GM19468 (cell line): ENCODE data around the gene GNG7.
A peak's percentile ranks its signal among the peaks of the same experiment; 100 is the strongest.
"Not testable (repeated sequence)": the region's sequence is repeated elsewhere in the genome, so short reads cannot be mapped to it uniquely, and the experiment has no call there.

ENCODE experiments used
- ATAC-seq: cut with Tn5 transposase; IDR thresholded peaks from one replicate; pipeline ENCODE4 v1.9.1; 2021; ENCODE audit warnings: mild to moderate bottlenecking, moderate library complexity, moderate number of reproducible peaks; ENCODE audit not compliant: unreplicated experiment; ENCODE audit errors: extremely low read depth

The GNG7 gene

DNA sequence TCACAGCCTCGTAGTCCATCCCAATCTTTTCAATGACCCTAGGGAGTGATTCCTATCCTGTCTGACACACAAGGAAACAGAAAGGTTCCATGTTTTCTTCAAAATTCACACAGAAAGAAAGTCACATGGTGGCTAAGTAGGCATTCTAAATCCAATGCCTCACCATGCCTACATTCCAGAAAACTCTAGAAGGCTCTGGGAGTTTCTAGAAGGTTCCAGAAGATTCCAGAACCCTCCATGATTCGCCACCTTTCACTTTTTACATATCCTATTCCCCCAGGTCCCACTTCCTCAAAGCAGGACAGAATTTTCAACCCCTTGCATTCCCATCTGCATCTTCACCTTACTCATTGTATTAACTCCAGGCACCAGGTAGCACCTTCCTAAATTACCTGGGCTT lies 23.1 kb downstream of the GNG7 start:
- ATAC-seq, result no peak

GRCh38 chr19:2678948-2679347 lies 23.5 kb downstream of the GNG7 start:
- not testable (repeated sequence) for ATAC-seq

DNA sequence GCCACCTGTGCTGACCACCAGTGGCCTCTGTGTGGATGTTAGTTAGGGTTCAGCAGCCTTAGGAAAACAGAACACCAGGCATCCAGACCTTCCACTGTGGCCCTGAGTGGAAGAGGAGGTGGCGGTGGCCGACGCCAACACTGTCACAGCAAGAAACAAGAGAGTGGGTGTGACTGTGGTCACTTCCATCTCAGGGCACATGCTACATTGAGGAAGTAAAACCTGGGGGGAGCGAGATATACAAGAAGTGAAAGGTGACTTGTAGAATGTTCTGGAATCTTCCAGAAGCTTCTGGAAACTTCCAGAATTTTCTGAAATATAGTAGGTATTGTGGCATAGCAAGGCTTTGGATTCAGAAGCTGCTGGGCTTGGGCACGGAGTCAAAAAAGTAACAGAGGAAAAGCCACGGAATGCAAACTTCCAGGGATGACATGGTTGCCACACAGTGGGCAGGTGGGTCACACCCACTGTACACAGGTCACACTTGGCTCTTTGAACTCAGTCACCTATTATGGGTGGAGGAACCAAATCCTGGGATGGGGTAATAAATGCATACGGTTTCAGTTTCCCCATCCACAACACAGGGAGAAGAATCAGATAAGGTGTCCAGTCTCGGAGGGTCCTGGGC lies 24.3 kb downstream of the GNG7 start:
- ATAC-seq, result no peak

GRCh38 chr19:2676823-2677222 lies 25.7 kb downstream of the GNG7 start:
- ATAC-seq, result no peak

GRCh38 chr19:2675892-2676291 lies 26.6 kb downstream of the GNG7 start:
- ATAC-seq, result no peak

DNA sequence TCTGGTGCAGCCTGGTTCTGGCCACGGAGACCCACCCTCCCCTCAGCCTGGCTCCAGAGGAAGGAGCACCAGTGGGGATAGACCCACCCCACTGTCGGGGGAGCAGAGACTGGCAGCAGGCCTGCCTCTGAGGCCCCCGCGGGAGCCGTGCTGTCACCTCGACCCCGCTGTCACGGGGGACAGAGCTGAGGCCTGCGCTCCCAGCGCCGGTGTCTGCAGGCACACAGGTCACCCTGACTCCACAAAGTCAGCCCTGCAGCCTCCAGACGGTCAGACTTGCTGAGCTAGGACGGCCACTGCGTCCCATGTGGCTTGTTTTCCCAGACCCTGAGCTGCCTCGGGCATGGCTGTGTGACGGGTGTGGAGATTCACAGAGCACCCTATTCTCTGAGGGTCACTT lies 32.3 kb downstream of the GNG7 start:
- no peak for ATAC-seq

GRCh38 chr19:2668175-2668763 lies 34.2 kb downstream of the GNG7 start:
- ATAC-seq, result no peak

DNA sequence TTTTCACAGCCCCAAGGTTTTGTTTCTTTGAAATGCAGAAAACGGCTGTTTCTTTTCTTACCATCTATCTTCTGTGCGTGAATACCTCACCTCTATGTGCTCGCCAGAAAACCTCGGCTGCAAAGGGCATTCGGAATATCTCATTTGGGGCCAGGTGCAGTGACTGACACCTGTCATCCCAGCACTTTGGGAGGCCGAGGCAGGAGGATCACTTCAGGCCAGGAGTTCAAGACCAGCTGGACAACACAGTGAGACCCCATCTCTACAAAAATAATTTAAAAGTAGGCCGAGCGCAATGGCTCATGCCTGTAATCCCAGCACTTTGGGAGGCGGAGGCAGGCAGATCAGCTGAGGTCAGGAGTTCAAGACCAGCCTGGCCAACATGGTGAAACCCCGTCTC lies 35.1 kb downstream of the GNG7 start:
- not testable (repeated sequence) for ATAC-seq

DNA sequence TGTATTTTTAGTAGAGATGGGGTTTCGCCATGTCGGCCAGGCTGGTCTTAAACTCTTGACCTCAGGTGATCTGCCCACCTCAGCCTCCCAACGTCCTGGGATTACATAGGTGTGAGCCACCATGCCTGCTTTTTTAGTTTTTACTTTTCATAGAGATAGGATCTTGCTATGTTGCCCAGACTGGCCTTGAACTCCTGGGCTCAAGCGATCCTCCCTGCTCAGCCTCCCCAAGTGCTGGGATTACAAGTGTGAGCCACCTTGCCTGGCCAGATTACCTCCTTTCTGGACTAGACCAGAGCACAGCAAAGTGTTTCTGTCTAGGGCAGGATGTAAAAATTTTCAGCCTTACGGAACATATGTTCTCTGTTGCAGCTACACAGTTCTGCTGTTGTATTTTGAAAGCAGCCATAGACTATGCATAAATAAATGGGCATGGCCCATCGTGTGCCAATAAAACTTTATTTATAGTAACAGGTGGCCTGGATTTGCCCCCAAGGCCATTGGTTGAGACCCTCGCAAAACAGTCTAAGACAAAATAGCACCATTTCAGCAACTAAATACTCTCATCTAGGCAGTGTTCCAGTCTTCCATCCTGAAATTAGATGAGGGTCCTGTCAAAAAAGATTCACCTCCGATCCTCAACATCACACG lies 36.0 kb downstream of the GNG7 start:
- ATAC-seq, result no peak

- ATAC-seq, result no peak
Observed at GRCh38 chr19:2665103-2665502, 37.4 kb downstream of the GNG7 start.

- peak; percentile 58 for ATAC-seq
Observed at GRCh38 chr19:2663920-2664571, 38.4 kb downstream of the GNG7 start.

DNA sequence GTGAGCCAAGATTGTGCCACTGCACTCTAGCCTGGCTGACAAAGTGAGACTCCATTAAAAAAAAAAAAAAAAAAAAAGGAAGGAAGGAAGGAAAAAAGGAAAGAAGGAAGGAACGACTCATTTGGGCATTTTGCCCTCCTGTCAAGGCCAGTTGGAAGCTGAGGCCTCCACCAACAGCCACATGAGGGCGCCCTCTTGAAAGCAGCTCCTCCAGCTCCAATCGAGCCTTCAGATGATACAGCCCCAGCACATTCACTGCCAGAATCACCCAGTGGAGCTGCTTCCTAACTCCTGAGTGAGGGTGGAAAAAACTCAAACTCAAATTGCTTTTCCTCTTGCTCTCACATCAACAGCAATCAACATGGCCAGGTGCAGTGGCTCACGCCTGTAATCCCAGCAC lies 40.9 kb downstream of the GNG7 start:
- no peak for ATAC-seq

DNA sequence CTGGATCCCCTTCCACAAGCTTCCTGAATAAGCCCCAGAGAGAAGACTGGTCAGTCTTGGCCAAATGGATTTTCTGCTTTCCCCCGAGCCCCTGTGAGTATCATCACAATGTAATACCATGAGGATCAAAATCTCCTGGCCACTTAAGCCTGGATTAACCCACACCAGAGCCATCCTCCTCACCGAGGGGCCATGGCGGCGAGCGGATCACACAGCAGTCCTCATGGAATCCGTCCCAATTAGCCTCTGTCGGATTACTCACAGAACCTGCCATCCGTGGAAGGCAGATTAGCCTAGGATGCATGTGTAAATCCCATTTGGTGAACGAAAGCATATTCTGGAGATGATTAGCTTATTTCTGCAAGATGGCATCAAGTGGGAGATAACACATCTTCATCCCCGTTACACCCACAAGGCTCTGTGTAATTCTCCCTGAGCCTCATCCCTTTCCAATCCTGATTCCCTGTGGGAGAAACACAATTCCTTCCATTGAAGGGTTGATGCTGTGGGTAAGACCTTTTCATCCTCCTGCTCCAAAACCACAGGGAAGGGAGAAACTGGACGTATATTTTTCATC lies 42.5 kb downstream of the GNG7 start:
- ATAC-seq, result no peak

GRCh38 chr19:2656533-2656932 lies 46.0 kb downstream of the GNG7 start:
- no peak for ATAC-seq

- no peak for ATAC-seq
Observed at GRCh38 chr19:2653710-2654707, 48.5 kb downstream of the GNG7 start.

- ATAC-seq, result no peak
Observed at GRCh38 chr19:2653218-2653617, 49.3 kb downstream of the GNG7 start.

GRCh38 chr19:2652504-2653099 lies 49.9 kb downstream of the GNG7 start:
- ATAC-seq, result no peak

DNA sequence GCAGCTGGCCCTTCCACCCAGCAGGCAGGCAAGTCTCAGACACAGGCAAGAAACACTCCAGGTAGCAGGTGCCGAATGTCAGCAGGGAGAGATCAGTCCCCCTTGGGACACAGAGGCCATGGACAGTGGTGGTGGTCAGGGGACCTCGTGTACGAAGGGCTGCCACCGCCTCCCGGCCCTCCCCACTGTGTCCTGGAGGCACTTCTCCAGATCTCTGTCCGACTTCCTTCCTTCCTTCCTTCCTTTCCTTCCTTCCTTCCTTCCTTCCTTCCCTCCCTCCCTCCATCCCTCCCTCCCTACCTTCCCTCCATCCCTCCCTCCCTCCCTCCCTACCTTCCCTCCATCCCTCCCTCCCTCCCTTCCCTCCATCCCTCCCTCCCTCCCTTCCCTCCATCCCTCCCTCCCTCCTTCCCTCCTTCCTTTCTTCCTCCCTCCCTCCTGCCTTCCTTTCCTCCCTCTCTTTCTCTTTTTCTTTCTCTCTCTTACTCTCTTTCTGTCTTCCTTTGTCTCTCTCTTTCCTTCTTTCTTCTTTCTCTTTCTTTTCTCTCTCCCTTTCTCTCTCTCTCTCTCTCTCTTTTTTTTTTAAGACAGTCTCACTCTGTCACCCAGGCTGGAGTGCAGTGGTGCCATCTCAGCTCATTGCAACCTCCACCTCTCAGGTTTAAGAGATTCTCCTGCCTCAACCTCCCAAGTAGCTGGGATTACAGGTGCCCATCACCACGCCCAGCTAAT lies 51.3 kb downstream of the GNG7 start:
- not testable (repeated sequence) for ATAC-seq

DNA sequence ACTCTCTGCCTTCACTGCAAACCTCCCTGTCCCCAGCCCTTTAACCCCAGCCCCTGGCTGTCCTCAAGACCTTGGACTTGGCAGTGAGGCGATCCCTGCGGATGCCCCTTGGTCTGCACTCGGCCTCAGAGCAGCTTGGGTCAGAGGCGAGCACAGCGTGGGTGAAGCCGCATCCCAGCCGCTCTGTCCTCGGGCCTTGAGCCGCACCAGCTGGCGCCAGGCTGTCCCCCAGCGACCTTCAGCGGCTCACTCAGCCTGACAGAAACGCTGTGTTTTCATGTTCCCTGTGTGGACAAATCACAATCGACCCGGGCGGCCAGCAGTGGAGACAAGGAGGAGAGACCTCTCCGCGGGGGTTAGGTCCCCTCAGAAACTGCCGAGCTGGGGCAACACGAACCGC lies 52.0 kb downstream of the GNG7 start:
- ATAC-seq, result no peak
